Panc1 (cell line): Measurements from ENCODE around the gene ZRANB2. TPM values are rescaled to one million over a fixed set of nuclear protein-coding genes. Genes with fewer than 3 reads are reported as not detected.

Source experiments
- ATAC-seq: fragments of 200-7000 bp; cut with Tn5 transposase; 2 replicates; pipeline ENCODE4 v1.9.1; 2020; ENCODE audit warnings: mild to moderate bottlenecking, moderate library complexity
- BruUV-seq: library from RNA; stranded (reverse); fragments of 400-500 nt; replicated peaks from 2 replicates; lab custom pipeline; 2021; lab: Mats Ljungman, UMichigan
- CTCF ChIA-PET: fragments of 300-600 bp; sonication (Branson Sonifier 250); formaldehyde crosslinking; loops from one replicate; lab custom pipeline; 2022; ENCODE audit warnings: antibody characterized with exemption; lab: Charles Lee
- POLR2A ChIA-PET: fragments of 300-600 bp; sonication (Branson Sonifier 250); formaldehyde crosslinking; loops from one replicate; lab custom pipeline; 2022; ENCODE audit warnings: antibody characterized with exemption; lab: Charles Lee
- DNase-seq: peaks from one replicate; pipeline ENCODE4 v3.0.0-alpha.2; 2010; ENCODE audit warnings: low read depth, low spot score
- H3K27ac ChIP-seq: 2 replicates; pipeline ENCODE4 v1.5.1; 2011; ENCODE audit warnings: mild to moderate bottlenecking, low read length, inconsistent platforms
- H3K27me3 ChIP-seq: fragments of 200-500 bp; sonication (Bioruptor generic); 2 replicates; pipeline ENCODE4 v1.6.0; 2014; ENCODE audit warnings: low read length, inconsistent platforms; ENCODE audit not compliant: control insufficient read depth, insufficient read depth
- H3K36me3 ChIP-seq: fragments of 200-500 bp; sonication (Bioruptor generic); 2 replicates; pipeline ENCODE4 v1.5.1; 2014; ENCODE audit warnings: inconsistent platforms, mild to moderate bottlenecking, low read length, moderate library complexity; ENCODE audit not compliant: control insufficient read depth, insufficient read depth
- H3K4me1 ChIP-seq: 2 replicates; pipeline ENCODE4 v1.5.1; 2011; ENCODE audit warnings: inconsistent platforms, mild to moderate bottlenecking, low read length, moderate library complexity; ENCODE audit not compliant: control insufficient read depth, insufficient read depth
- H3K4me3 ChIP-seq, 2 experiments: 2 replicates each; pipeline ENCODE4 v1.5.1; 2011 to 2012; ENCODE audit warnings: low read depth in 2 of 2, low read length in 2 of 2, mild to moderate bottlenecking in 2 of 2, inconsistent platforms in 1 of 2, moderate library complexity in 1 of 2
- H3K9me3 ChIP-seq: fragments of 200-500 bp; sonication (Bioruptor generic); 2 replicates; pipeline ENCODE4 v1.5.1; 2014; ENCODE audit warnings: low read depth, mild to moderate bottlenecking, inconsistent platforms, low read length, moderate library complexity; ENCODE audit not compliant: control insufficient read depth, insufficient read depth
- CTCF ChIP-seq: fragments of 450-650 bp; IDR thresholded peaks from 2 replicates; pipeline ENCODE4 v1.5.1; 2017; ENCODE audit warnings: mild to moderate bottlenecking
- POLR2AphosphoS5 ChIP-seq: IDR thresholded peaks from 2 replicates; pipeline ENCODE4 v1.6.1; 2012; ENCODE audit warnings: mild to moderate bottlenecking, low read depth, low read length, moderate library complexity
- REST ChIP-seq, 2 experiments: IDR thresholded peaks; 2 replicates each; pipeline ENCODE4 v1.6.1; 2011 to 2012; ENCODE audit warnings: low read depth in 2 of 2, control low read depth in 1 of 2, low read length in 1 of 2, mild to moderate bottlenecking in 1 of 2, moderate library complexity in 1 of 2; ENCODE audit not compliant: insufficient read depth in 1 of 2
- SIN3A ChIP-seq: IDR thresholded peaks from 2 replicates; pipeline ENCODE4 v1.6.1; 2012; ENCODE audit warnings: low read depth, mild to moderate bottlenecking, low read length, moderate library complexity, borderline replicate concordance; ENCODE audit not compliant: insufficient read depth
- TCF7L2 ChIP-seq: IDR thresholded peaks from 2 replicates; pipeline ENCODE4 v1.6.1; 2011; ENCODE audit warnings: mild to moderate bottlenecking, low read depth, low read length, inconsistent platforms
- in situ Hi-C: cut with HindIII; loops from 2 replicates; pipeline ENCODE4 v1.10.0; 2016; ENCODE audit warnings: low sequenced_read_pairs, low pct_unique_long_range_greater_than_20kb
- intact Hi-C: fragments of 100-400 bp; cut with micrococcal nuclease; formaldehyde crosslinking; loops from one replicate; pipeline ENCODE4 v1.10.0; 2022; ENCODE audit not compliant: unreplicated experiment
- total RNA-seq: library from RNA; stranded (reverse); gene quantifications from one replicate; pipeline ENCODE4 v1.2.1, GENCODE V29; 2021; ENCODE audit not compliant: unreplicated experiment

ZRANB2 gene
- total RNA-seq, 1 experiment from 2014 or later: 64.9 TPM

- in situ Hi-C loops (no loop called here), intact Hi-C loops (no loop called here)
- CTCF ChIA-PET: no interaction called here
- DNase-seq (no peak), ATAC-seq (peak; percentile 11)
- Histone ChIP-seq H3K27me3 (peaks cover 2% of the 10 kb centered on the region), H3K4me3 (no peak overlapping the region), H3K9me3 (no peaks in the 10 kb centered on the region), H3K36me3 (no peaks in the 10 kb centered on the region), H3K27ac (no peak overlapping the region), H3K4me1 (no peaks in the 10 kb centered on the region; the same call in 1 of the 2 replicates)
- BruUV-seq: no TSS peak
- POLR2A ChIA-PET: interaction anchor here (0.7 kb wide), 1 partner anchor 271 kb away, joined by 3 read pairs; no protein-coding TSS in a partner anchor
- TF ChIP-seq CTCF (no peak), REST (IDR thresholded peaks at IDR 0.05; ENCODE audit: insufficient read depth in 1 of 2, low read depth in 2 of 2, low read length in 1 of 2) (no peak), SIN3A (no peak), POLR2AphosphoS5 (no peak), TCF7L2 (no peak)
Observed at GRCh38 chr1:71054791-71055190, 26.0 kb downstream of the ZRANB2 start.

GRCh38 chr1:71054281-71054731, 26.5 kb downstream of the ZRANB2 start:
- Histone ChIP-seq H3K9me3 (no peaks in the 10 kb centered on the region), H3K27ac (no peak overlapping the region), H3K36me3 (no peaks in the 10 kb centered on the region), H3K27me3 (peaks cover 6% of the 10 kb centered on the region), H3K4me1 (no peaks in the 10 kb centered on the region; the same call in 1 of the 2 replicates), H3K4me3 (no peak overlapping the region)
- POLR2A ChIA-PET: no interaction called here
- no peak for TF ChIP-seq TCF7L2
- TF ChIP-seq REST (IDR thresholded peaks at IDR 0.05; ENCODE audit: insufficient read depth in 1 of 2, low read depth in 2 of 2, low read length in 1 of 2): no peak
- TF ChIP-seq CTCF: no peak
- TF ChIP-seq SIN3A: no peak
- TF ChIP-seq POLR2AphosphoS5: no peak
- BruUV-seq: no TSS peak
- ATAC-seq: peak; percentile 49
- in situ Hi-C loops: no loop called here
- no peak for DNase-seq
- intact Hi-C loops: no loop called here
- CTCF ChIA-PET: no interaction called here
